PC-3 (cell line): Measurements from ENCODE around the gene GOLGA6C.

Source experiments
- EZH2 ChIP-seq: fragments of 300-600 bp; sonication (generic); IDR thresholded peaks from one replicate; pipeline ENCODE4 v1.6.1; 2017; ENCODE audit warnings: antibody characterized with exemption, mild to moderate bottlenecking, low read length; ENCODE audit not compliant: unreplicated experiment
- TF ChIP-seq, protein P1 (sequence below): fragments of 300-600 bp; sonication (generic); conservative IDR thresholded peaks from 2 replicates; pipeline ENCODE4 v1.5.1; 2017; ENCODE audit warnings: antibody characterized with exemption, low read depth, mild to moderate bottlenecking, low read length

GRCh38 chr15:75208501-75209288 is 49.4 kb upstream of the GOLGA6C start:
- TF ChIP-seq, protein P1, sequence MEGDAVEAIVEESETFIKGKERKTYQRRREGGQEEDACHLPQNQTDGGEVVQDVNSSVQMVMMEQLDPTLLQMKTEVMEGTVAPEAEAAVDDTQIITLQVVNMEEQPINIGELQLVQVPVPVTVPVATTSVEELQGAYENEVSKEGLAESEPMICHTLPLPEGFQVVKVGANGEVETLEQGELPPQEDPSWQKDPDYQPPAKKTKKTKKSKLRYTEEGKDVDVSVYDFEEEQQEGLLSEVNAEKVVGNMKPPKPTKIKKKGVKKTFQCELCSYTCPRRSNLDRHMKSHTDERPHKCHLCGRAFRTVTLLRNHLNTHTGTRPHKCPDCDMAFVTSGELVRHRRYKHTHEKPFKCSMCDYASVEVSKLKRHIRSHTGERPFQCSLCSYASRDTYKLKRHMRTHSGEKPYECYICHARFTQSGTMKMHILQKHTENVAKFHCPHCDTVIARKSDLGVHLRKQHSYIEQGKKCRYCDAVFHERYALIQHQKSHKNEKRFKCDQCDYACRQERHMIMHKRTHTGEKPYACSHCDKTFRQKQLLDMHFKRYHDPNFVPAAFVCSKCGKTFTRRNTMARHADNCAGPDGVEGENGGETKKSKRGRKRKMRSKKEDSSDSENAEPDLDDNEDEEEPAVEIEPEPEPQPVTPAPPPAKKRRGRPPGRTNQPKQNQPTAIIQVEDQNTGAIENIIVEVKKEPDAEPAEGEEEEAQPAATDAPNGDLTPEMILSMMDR = no peak
- TF ChIP-seq EZH2 = no peak
